ENCODE data around the gene RHCG.

The RHCG gene

DNA sequence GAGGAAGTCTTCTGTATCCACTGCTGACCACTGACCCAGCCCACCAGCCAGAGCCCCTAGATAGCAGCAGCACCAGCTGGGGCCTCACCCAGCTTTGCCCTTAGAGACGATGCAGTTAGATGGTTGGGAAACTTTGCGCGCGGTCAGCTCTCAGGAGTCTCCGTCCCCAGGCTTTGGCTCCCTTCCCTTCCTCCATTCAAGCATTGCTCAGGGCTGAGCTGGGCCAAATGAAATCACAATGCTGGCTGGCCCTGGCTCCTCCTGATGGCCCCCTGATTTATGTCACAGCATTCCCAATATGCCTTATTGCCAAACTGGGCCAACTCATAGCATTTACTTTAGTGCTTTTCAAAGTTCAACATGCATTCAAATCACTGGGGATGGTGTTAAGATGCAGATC, 34.6 kb upstream of the RHCG start:
- TF ChIP-seq, protein P1, sequence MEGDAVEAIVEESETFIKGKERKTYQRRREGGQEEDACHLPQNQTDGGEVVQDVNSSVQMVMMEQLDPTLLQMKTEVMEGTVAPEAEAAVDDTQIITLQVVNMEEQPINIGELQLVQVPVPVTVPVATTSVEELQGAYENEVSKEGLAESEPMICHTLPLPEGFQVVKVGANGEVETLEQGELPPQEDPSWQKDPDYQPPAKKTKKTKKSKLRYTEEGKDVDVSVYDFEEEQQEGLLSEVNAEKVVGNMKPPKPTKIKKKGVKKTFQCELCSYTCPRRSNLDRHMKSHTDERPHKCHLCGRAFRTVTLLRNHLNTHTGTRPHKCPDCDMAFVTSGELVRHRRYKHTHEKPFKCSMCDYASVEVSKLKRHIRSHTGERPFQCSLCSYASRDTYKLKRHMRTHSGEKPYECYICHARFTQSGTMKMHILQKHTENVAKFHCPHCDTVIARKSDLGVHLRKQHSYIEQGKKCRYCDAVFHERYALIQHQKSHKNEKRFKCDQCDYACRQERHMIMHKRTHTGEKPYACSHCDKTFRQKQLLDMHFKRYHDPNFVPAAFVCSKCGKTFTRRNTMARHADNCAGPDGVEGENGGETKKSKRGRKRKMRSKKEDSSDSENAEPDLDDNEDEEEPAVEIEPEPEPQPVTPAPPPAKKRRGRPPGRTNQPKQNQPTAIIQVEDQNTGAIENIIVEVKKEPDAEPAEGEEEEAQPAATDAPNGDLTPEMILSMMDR (IDR thresholded peaks at IDR 0.05; ENCODE audit: insufficient read depth, low read depth, low read length, missing control alignments), result no peak
- no peak overlapping the region for H3K4me3 ChIP-seq (ENCODE audit: low read depth, low read length)
- no peak for DNase-seq (ENCODE audit: low read depth)

DNA sequence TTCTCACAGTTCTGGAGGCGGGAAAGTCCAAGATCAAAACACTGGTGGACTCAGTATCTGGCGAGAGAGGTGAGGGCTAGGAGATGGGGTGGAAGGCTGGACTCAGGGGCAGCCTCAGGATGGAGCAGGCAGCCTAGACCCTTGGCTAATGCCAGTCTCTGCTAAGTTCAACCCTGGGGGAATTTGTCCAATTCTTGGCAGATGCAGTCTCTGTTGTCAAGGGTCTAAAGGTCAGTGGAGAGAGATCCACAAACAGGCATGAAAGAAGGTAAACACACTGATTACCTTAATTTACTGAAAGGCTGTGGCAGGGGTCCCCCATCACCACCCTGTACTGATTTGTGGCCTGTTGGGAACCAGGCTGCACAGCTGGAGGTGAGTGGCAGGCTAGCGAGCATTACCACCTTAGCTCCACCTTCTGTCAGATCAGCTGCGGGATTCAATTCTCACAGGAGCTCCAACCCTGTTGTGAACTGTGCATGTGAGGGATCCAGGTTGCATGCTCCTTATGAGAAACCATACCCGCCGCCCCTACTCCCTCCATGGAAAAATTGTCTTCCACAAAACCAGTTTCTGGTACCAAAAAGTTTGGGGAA, 32.5 kb upstream of the RHCG start:
- TF ChIP-seq, protein P1 (IDR thresholded peaks at IDR 0.05; ENCODE audit: insufficient read depth, low read depth, low read length, missing control alignments), result no peak
- H3K4me3 ChIP-seq (ENCODE audit: low read depth, low read length), result no peak overlapping the region

DNA sequence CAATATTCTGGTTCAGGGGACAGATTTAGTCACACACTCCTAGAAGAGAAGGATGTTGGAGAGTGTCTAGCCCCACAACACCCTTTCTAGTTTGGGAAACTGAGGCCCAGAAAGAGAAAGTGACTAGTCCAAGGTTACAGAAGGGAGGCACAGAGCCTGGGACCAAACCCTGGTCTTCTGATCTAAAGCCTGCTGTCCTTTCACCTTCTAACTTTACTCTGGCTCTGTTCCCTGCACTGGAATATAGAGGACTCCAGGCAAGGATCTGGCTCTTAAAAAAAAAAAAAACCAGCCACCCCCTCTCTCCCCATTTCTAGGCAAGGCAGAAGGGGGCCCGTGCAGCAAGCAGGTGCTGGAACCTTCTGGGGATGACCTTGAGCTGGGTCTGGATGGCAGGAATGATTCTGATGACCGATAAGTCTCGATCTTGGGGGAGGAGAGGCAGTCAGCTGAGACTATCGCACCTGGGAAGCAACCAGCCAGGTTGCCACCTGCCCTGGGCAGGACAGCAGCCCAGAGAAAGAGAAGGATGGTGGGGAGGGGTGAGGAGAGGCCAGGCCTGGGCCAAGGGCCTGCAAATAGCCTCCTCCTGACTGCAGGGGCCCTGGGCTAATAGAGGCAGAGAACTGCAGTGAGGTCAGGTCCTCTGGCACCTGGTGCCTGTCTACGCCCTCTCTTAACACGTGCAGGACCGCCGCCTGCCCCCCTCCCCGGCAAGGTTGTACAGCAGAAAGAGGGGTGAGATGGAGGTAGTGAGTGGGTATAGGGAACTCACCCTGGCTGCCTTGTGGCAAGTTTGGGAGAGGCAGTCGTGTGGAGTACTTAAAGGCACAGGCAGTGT, 30.4 kb upstream of the RHCG start:
- TF ChIP-seq, protein P1 (IDR thresholded peaks at IDR 0.05; ENCODE audit: insufficient read depth, low read depth, low read length, missing control alignments), result no peak
- DNase-seq (ENCODE audit: low read depth), result no peak
- H3K4me3 ChIP-seq (ENCODE audit: low read depth, low read length), result no peak overlapping the region

More for the DNA sequence above, 32.5 kb upstream of the RHCG start:
- no peak for DNase-seq (ENCODE audit: low read depth)

DNA sequence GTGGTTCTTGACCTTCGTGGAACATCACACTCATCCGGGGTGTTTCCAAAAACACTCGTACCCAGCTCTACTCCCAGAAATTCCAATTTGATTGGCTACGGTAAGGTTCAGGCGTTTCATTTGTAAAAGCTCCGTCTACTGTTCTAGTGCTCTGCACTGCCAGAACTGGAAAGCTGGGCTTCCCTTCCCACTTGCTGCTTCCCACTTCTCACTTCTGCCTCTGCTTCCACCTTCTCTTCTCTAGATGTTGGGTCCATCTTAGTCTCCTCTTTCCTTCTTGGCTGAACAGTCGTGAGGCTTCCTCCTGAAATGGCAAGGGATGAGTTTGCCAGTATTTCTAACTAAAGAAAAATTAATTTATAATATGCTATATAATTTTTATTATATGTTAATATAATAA, 29.8 kb upstream of the RHCG start:
- DNase-seq (ENCODE audit: low read depth), result no peak
- TF ChIP-seq, protein P1 (IDR thresholded peaks at IDR 0.05; ENCODE audit: insufficient read depth, low read depth, low read length, missing control alignments), result no peak
- H3K4me3 ChIP-seq (ENCODE audit: low read depth, low read length), result no peak overlapping the region

DNA sequence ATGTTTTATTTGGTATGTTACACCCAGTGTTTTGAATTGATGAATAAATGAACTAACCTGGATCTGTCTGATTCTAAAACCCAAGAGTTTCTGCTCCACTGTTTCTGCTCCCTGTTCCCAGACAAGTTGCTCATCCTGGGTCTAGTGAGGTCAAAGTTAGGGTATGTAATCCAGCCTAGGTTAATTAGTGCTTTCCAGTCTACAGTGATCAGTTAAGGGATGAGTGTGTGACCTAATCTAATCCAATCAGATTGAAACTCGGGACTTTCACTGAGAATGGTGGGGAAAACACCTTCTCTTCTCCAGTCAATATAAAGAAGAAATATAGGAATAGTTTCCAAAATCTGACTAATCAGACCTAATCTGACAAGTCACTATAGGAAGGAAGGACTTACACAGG, 27.8 kb upstream of the RHCG start:
- H3K4me3 ChIP-seq (ENCODE audit: low read depth, low read length), result no peak overlapping the region
- DNase-seq (ENCODE audit: low read depth), result no peak
- TF ChIP-seq, protein P1 (IDR thresholded peaks at IDR 0.05; ENCODE audit: insufficient read depth, low read depth, low read length, missing control alignments), result no peak

DNA sequence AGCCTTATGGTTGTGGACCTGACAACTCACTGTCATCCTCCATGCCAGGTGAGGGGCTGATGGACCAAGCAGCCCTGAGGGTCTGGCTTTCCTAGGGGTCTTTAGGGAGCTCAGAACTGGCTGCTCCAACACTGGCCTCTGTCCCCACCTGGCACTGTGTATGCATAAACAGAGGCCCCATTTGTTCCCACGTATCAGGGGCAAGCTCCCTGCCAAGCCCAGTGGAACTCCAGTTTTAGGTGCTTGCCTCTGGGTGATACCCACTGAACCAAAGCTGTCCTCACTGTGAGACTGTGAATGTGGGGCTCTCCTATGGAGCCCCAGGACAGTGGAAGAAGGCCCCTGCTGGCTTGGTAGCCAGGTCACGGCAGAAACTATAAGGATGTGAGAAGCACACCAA, 26.7 kb upstream of the RHCG start:
- no peak overlapping the region for H3K4me3 ChIP-seq (ENCODE audit: low read depth, low read length)
- TF ChIP-seq, protein P1 (IDR thresholded peaks at IDR 0.05; ENCODE audit: insufficient read depth, low read depth, low read length, missing control alignments), result no peak
- no peak for DNase-seq (ENCODE audit: low read depth)

Measured in GM12865 (cell line).